Endothelial cell of coronary artery (primary cell): Measurements from ENCODE around the gene P3H4. TPM values are rescaled to one million over a fixed set of nuclear protein-coding genes. Genes with fewer than 3 reads are reported as not detected.

Source experiments
- total RNA-seq: library from RNA; depleted of rRNA; stranded (reverse); fragments of >200 nt; gene quantifications from 2 replicates; pipeline ENCODE4 v1.2.3, GENCODE V29; 2014

Gene P3H4
- total RNA-seq = 62.4 and 107 TPM in 2 replicates

GRCh38 chr17:41811549-41812380, at the start of gene P3H4:
Gene P3H4 (minus strand): TSS chr17:41811949. CDS start chr17:41811915, 34 bp downstream.

GRCh38 chr17:41837761-41838538, 26.2 kb upstream of the P3H4 start, which contains the start of gene KLHL10:
Gene KLHL10 (plus strand): TSS chr17:41837825. CDS start chr17:41837933, 108 bp downstream.

GRCh38 chr17:41835800-41836549, 24.2 kb upstream of the P3H4 start, which contains the start of gene NT5C3B:
Gene NT5C3B (minus strand): TSS chr17:41836232. CDS start chr17:41836193, 39 bp downstream.

GRCh38 chr17:41812381-41813151, 817 bp upstream of the P3H4 start, which contains the start of gene FKBP10:
Gene FKBP10 (plus strand): TSS chr17:41813004. CDS start chr17:41813035, 31 bp downstream.

DNA sequence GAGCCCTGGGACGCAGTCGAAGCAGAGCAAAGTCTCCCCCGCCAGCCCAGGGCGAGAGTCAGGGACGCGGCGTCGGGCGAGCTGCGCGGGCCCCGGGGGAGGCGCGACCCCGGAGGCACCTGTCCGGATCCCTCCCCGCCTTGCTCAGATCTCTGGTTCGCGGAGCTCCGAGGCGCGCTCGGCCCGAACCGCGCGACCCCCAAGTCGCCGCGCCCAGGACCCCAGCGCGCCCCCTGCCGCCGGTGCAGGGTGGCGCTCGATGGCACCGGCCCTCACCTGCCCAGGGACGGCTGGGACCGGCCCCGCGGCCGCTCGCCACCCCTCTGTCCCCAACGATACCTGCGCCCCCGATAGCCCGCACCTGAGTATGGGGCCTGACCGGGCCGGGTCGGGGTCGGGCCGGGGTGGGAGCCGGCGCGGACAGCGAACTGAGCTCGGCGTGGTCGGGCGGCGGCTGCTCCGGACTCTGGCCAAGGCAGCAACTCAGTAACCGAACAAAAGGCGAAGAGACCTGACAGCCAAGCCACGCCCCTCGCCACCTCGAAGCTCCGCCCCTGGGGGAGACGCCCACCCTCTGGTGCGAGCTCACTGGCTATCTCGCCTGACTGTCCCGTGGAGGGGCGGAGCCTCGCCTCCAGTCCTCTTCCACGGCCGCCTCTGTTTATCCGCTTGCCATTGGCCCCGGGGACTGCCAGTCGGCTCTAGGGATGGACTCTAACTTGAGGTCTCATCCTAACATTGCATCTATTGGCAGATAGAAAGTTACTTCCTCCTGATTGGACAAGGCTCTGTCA, 25.3 kb downstream of the P3H4 start, which contains the start of gene JUP:
Gene JUP (minus strand): TSS at position 485 of the 794 bp plus-strand sequence. CDS start 14,857 bp downstream, outside the sequence.

Other genes with a start within 250 kb of the P3H4 start
- gene KRT9, start 239.9 kb downstream of the P3H4 start, total RNA-seq = not detected in 2 replicates
- gene KRT14, start 225.1 kb downstream of the P3H4 start, total RNA-seq = 0.19 TPM in 1 of 2 replicates, not detected in the other
- gene KRT16, start 199.2 kb downstream of the P3H4 start, total RNA-seq = 0.09 TPM in 1 of 2 replicates, not detected in the other
- 2.2 and 2.4 TPM in 2 replicates for gene KRT17, start 187.4 kb downstream of the P3H4 start, total RNA-seq
- gene EIF1, start 123.1 kb downstream of the P3H4 start, total RNA-seq = 68.4 and 86.9 TPM in 2 replicates
- not detected in 2 replicates for gene GAST, start 99.6 kb downstream of the P3H4 start, total RNA-seq
- gene HAP1, start 77.3 kb downstream of the P3H4 start, total RNA-seq = 0.28 and 0.36 TPM in 2 replicates
- 79.8 and 113 TPM in 2 replicates for gene JUP, start 25.2 kb downstream of the P3H4 start, total RNA-seq
- 103 and 201 TPM in 2 replicates for gene FKBP10, start 1.1 kb upstream of the P3H4 start, total RNA-seq
- 54.4 and 54.8 TPM in 2 replicates for gene NT5C3B, start 24.3 kb upstream of the P3H4 start, total RNA-seq
- 0.18 TPM in 1 of 2 replicates, not detected in the other for gene KLHL10, start 25.9 kb upstream of the P3H4 start, total RNA-seq
- 23.9 and 26.9 TPM in 2 replicates for gene KLHL11, start 53.5 kb upstream of the P3H4 start, total RNA-seq
- gene ACLY, start 107.0 kb upstream of the P3H4 start, total RNA-seq = 202 and 207 TPM in 2 replicates
- 0.18 and 0.28 TPM in 2 replicates for gene ODAD4, start 118.7 kb upstream of the P3H4 start, total RNA-seq
- gene CNP, start 154.8 kb upstream of the P3H4 start, total RNA-seq = 50.8 and 58.7 TPM in 2 replicates
- 92.2 and 100 TPM in 2 replicates for gene DNAJC7, start 205.5 kb upstream of the P3H4 start, total RNA-seq
- 30.4 and 33.5 TPM in 2 replicates for gene NKIRAS2, start 208.1 kb upstream of the P3H4 start, total RNA-seq
- 0.09 and 0.28 TPM in 2 replicates for gene C17orf113, start 238.7 kb upstream of the P3H4 start, total RNA-seq